Activated naive CD4-positive, alpha-beta T cell treated with anti-CD3 and anti-CD28 coated beads for 36 hours (primary cell): ENCODE measurements around the gene CEMP1. TPM values are rescaled to one million over a fixed set of nuclear protein-coding genes. Genes with fewer than 3 reads are reported as not detected.
"Not testable (repeated sequence)": the region's sequence is repeated elsewhere in the genome, so short reads cannot be mapped to it uniquely, and the experiment has no call there.

Experiments
- CTCF ChIA-PET: fragments of 350-600 bp; sonication (Branson Sonifier 250); formaldehyde crosslinking; loops from one replicate; lab custom pipeline; 2021; ENCODE audit warnings: antibody characterized with exemption; lab: Charles Lee
- DNase-seq: peaks from one replicate; pipeline ENCODE4 v3.0.0-alpha.2; 2020
- H3K27ac Mint-ChIP-seq: one replicate; pipeline ENCODE4 v1.8.0; 2021; ENCODE audit warnings: mild to moderate bottlenecking, mixed read lengths
- H3K27me3 Mint-ChIP-seq: one replicate; pipeline ENCODE4 v1.8.0; 2021; ENCODE audit warnings: low read depth, mixed read lengths
- H3K36me3 Mint-ChIP-seq: one replicate; pipeline ENCODE4 v1.8.0; 2021; ENCODE audit warnings: low read depth, mixed read lengths
- H3K4me1 Mint-ChIP-seq: one replicate; pipeline ENCODE4 v1.8.0; 2021; ENCODE audit warnings: low read depth, mixed read lengths
- H3K4me3 Mint-ChIP-seq: one replicate; pipeline ENCODE4 v1.8.0; 2021; ENCODE audit warnings: mild to moderate bottlenecking, moderate library complexity, mixed read lengths
- H3K9me3 Mint-ChIP-seq: one replicate; pipeline ENCODE4 v1.8.0; 2021; ENCODE audit warnings: mixed read lengths
- intact Hi-C: fragments of 100-400 bp; cut with micrococcal nuclease; formaldehyde crosslinking; loops from one replicate; pipeline ENCODE4 v1.15.1; 2023
- total RNA-seq, 2 experiments: library from RNA; stranded (reverse); gene quantifications; one replicate each; pipeline ENCODE4 v1.2.3, GENCODE V29; 2021

CEMP1 gene
- total RNA-seq, 2 experiments from 2014 or later = 0.17 TPM; not detected in 1

- CTCF ChIA-PET = interaction anchor here (0.6 kb wide), 2 partner anchors 35 to 940 kb away, joined by 3 to 4 read pairs; no protein-coding TSS in a partner anchor
- H3K27me3 Mint-ChIP-seq, H3K9me3 Mint-ChIP-seq, DNase-seq, H3K36me3 Mint-ChIP-seq: not testable (repeated sequence)
- intact Hi-C loops = loop anchor here (10.0 kb wide), 1 partner anchor 72 kb away; no protein-coding TSS in a partner anchor
- Mint-ChIP-seq H3K27ac (peak overlapping the region; percentile 97), H3K4me3 (peak overlapping the region; percentile 92), H3K4me1 (peaks cover 19% of the 10 kb centered on the region)
These were observed 2.0 kb upstream of the CEMP1 start for GRCh38 chr16:2533142-2533755.

- peak; percentile 87 for DNase-seq
- H3K4me3 Mint-ChIP-seq = peak overlapping the region; percentile 92
- CTCF ChIA-PET = interaction anchor here (0.6 kb wide), 2 partner anchors 34 to 939 kb away, joined by 3 to 4 read pairs; no protein-coding TSS in a partner anchor
- intact Hi-C loops = loop anchor here (1.0 to 10.0 kb wide), 4 partner anchors 12 to 377 kb away; partner anchors contain the start of genes AMDHD2, ATP6V0C and TRAF7
- H3K36me3 Mint-ChIP-seq = no peaks in the 10 kb centered on the region
- H3K27me3 Mint-ChIP-seq = no peaks in the 10 kb centered on the region
- peak overlapping the region; percentile 97 for H3K27ac Mint-ChIP-seq
- peaks cover 19% of the 10 kb centered on the region for H3K4me1 Mint-ChIP-seq
- H3K9me3 Mint-ChIP-seq = no peaks in the 10 kb centered on the region
These were observed 1.4 kb upstream of the CEMP1 start for GRCh38 chr16:2532494-2533141.

- CTCF ChIA-PET = interaction anchor here (1.2 kb wide), 1 partner anchor 11 kb away, joined by 4 read pairs; the partner anchor contains the start of gene AMDHD2
- peaks cover 16% of the 10 kb centered on the region for H3K4me1 Mint-ChIP-seq
- intact Hi-C loops = loop anchor here (1.0 to 10.0 kb wide), 4 partner anchors 12 to 377 kb away; partner anchors contain the start of genes AMDHD2, ATP6V0C and TRAF7
- H3K9me3 Mint-ChIP-seq = no peaks in the 10 kb centered on the region
- H3K27me3 Mint-ChIP-seq = no peaks in the 10 kb centered on the region
- peak overlapping the region; percentile 97 for H3K27ac Mint-ChIP-seq
- peak overlapping the region; percentile 92 for H3K4me3 Mint-ChIP-seq
- no peaks in the 10 kb centered on the region for H3K36me3 Mint-ChIP-seq
- DNase-seq = peak; percentile 99
These were observed 687 bp upstream of the CEMP1 start for GRCh38 chr16:2531696-2532493.

- Mint-ChIP-seq H3K27ac (no peak overlapping the region), H3K9me3 (no peaks in the 10 kb centered on the region), H3K4me3 (peak overlapping the region; percentile 92), H3K27me3 (no peaks in the 10 kb centered on the region), H3K4me1 (peaks cover 16% of the 10 kb centered on the region), H3K36me3 (peaks cover 2% of the 10 kb centered on the region)
- CTCF ChIA-PET = interaction anchor here (1.2 kb wide), 1 partner anchor 10 kb away, joined by 4 read pairs; the partner anchor contains the start of gene AMDHD2
- no peak for DNase-seq
- intact Hi-C loops = loop anchor here (10.0 kb wide), 1 partner anchor 74 kb away; no protein-coding TSS in a partner anchor
These were observed 434 bp downstream of the CEMP1 start for GRCh38 chr16:2530629-2531318.

GRCh38 chr16:2529961-2530628 lies 1.1 kb downstream of the CEMP1 start:
- intact Hi-C loops = loop anchor here (10.0 kb wide), 1 partner anchor 75 kb away; no protein-coding TSS in a partner anchor
- Mint-ChIP-seq H3K27me3 (no peaks in the 10 kb centered on the region), H3K4me3 (no peak overlapping the region), H3K27ac (no peak overlapping the region), H3K9me3 (no peaks in the 10 kb centered on the region), H3K4me1 (peaks cover 16% of the 10 kb centered on the region), H3K36me3 (peaks cover 2% of the 10 kb centered on the region)
- no peak for DNase-seq
- CTCF ChIA-PET = no interaction called here

- Mint-ChIP-seq H3K4me3 (no peak overlapping the region), H3K27ac (no peak overlapping the region), H3K27me3 (no peaks in the 10 kb centered on the region), H3K36me3 (peaks cover 7% of the 10 kb centered on the region), H3K9me3 (no peaks in the 10 kb centered on the region), H3K4me1 (peaks cover 16% of the 10 kb centered on the region)
- CTCF ChIA-PET = no interaction called here
- intact Hi-C loops = no loop called here
- DNase-seq = no peak
These were observed 1.9 kb downstream of the CEMP1 start for GRCh38 chr16:2529061-2529931.

- peaks cover 7% of the 10 kb centered on the region for H3K36me3 Mint-ChIP-seq
- no peak for DNase-seq
These were observed 2.8 kb downstream of the CEMP1 start for GRCh38 chr16:2528161-2529060.

GRCh38 chr16:2527784-2528100 lies 3.5 kb downstream of the CEMP1 start:
- no peaks in the 10 kb centered on the region for H3K27me3 Mint-ChIP-seq
- H3K9me3 Mint-ChIP-seq = no peaks in the 10 kb centered on the region
- intact Hi-C loops = no loop called here
- no peak overlapping the region for H3K27ac Mint-ChIP-seq
- H3K4me3 Mint-ChIP-seq = no peak overlapping the region
- CTCF ChIA-PET = no interaction called here
- peaks cover 10% of the 10 kb centered on the region for H3K4me1 Mint-ChIP-seq
- H3K36me3 Mint-ChIP-seq = peaks cover 7% of the 10 kb centered on the region
- DNase-seq = no peak

More at GRCh38 chr16:2528161-2529060, 2.8 kb downstream of the CEMP1 start:
- H3K27ac Mint-ChIP-seq = no peak overlapping the region
- intact Hi-C loops = no loop called here
- CTCF ChIA-PET = no interaction called here
- peaks cover 12% of the 10 kb centered on the region for H3K4me1 Mint-ChIP-seq
- no peak overlapping the region for H3K4me3 Mint-ChIP-seq
- no peaks in the 10 kb centered on the region for H3K27me3 Mint-ChIP-seq
- no peaks in the 10 kb centered on the region for H3K9me3 Mint-ChIP-seq

GRCh38 chr16:2527071-2527783 lies 4.0 kb downstream of the CEMP1 start:
- Mint-ChIP-seq H3K4me1 (peaks cover 8% of the 10 kb centered on the region), H3K36me3 (peaks cover 7% of the 10 kb centered on the region), H3K4me3 (no peak overlapping the region), H3K9me3 (no peaks in the 10 kb centered on the region), H3K27ac (no peak overlapping the region), H3K27me3 (no peaks in the 10 kb centered on the region)
- no peak for DNase-seq
- CTCF ChIA-PET = no interaction called here
- intact Hi-C loops = no loop called here
